ENCODE data around the gene APOBEC3H.

APOBEC3H gene

GRCh38 chr22:39108487-39108886, 11.4 kb downstream of the APOBEC3H start:
- FAIRE-seq: no peak

GRCh38 chr22:39109361-39109760, 12.3 kb downstream of the APOBEC3H start:
- no peak for FAIRE-seq
- no peak for DNase-seq (ENCODE audit: low spot score)

More at GRCh38 chr22:39108487-39108886, 11.4 kb downstream of the APOBEC3H start:
- no peak for DNase-seq (ENCODE audit: low spot score)

GRCh38 chr22:39110631-39111561, 13.9 kb downstream of the APOBEC3H start:
- no peak for FAIRE-seq
- DNase-seq (ENCODE audit: low spot score): no peak

GRCh38 chr22:39114112-39114511, 17.1 kb downstream of the APOBEC3H start:
- FAIRE-seq (no peak), DNase-seq (ENCODE audit: low spot score) (no peak)

- no peak for DNase-seq (ENCODE audit: low spot score)
- no peak for FAIRE-seq
These were observed 18.5 kb downstream of the APOBEC3H start for GRCh38 chr22:39115570-39115969.

GRCh38 chr22:39115977-39116621, 19.1 kb downstream of the APOBEC3H start:
- DNase-seq (ENCODE audit: low spot score) (no peak), FAIRE-seq (no peak)

- DNase-seq (ENCODE audit: low spot score) (no peak), FAIRE-seq (no peak)
These were observed 20.6 kb downstream of the APOBEC3H start for GRCh38 chr22:39117585-39118191.

- FAIRE-seq (no peak), DNase-seq (ENCODE audit: low spot score) (no peak)
These were observed 23.9 kb downstream of the APOBEC3H start for GRCh38 chr22:39120983-39121382.

GRCh38 chr22:39122772-39123470, 25.9 kb downstream of the APOBEC3H start:
- DNase-seq (ENCODE audit: low spot score) (no peak), FAIRE-seq (no peak)

- FAIRE-seq (no peak), DNase-seq (ENCODE audit: low spot score) (no peak)
These were observed 26.9 kb downstream of the APOBEC3H start for GRCh38 chr22:39123751-39124581.

GRCh38 chr22:39125622-39126021, 28.6 kb downstream of the APOBEC3H start:
- DNase-seq (ENCODE audit: low spot score): no peak
- peak; percentile 46 for FAIRE-seq

GRCh38 chr22:39128508-39128907, 31.5 kb downstream of the APOBEC3H start:
- DNase-seq (ENCODE audit: low spot score) (no peak), FAIRE-seq (peak; percentile 59)

- FAIRE-seq (no peak), DNase-seq (ENCODE audit: low spot score) (no peak)
These were observed 32.0 kb downstream of the APOBEC3H start for GRCh38 chr22:39129081-39129480.

GRCh38 chr22:39129746-39130145, 32.7 kb downstream of the APOBEC3H start:
- DNase-seq (ENCODE audit: low spot score) (no peak), FAIRE-seq (no peak)

- no peak for DNase-seq (ENCODE audit: low spot score)
- FAIRE-seq: no peak
These were observed 33.2 kb downstream of the APOBEC3H start for GRCh38 chr22:39130152-39130704.

GRCh38 chr22:39130892-39131855, 34.1 kb downstream of the APOBEC3H start:
- no peak for FAIRE-seq
- no peak for DNase-seq (ENCODE audit: low spot score)

- no peak for FAIRE-seq
- DNase-seq (ENCODE audit: low spot score): no peak
These were observed 35.2 kb downstream of the APOBEC3H start for GRCh38 chr22:39132281-39132680.

GRCh38 chr22:39132871-39133524, 36.0 kb downstream of the APOBEC3H start:
- DNase-seq (ENCODE audit: low spot score) (no peak), FAIRE-seq (no peak)

GRCh38 chr22:39133871-39134270, 36.8 kb downstream of the APOBEC3H start:
- FAIRE-seq (no peak), DNase-seq (ENCODE audit: low spot score) (no peak)
